Stimulated activated naive CD8-positive, alpha-beta T cell treated with anti-CD3 and anti-CD28 coated beads, Interleukin-15, Interleukin-2, amounts not matched to agents 100 U/mL and 50 U/mL, for 24 hours (primary cell): ENCODE results near the gene EXD3.

Source experiments
- ATAC-seq: fragments of 150-1000 bp; cut with Tn5 transposase; one replicate; pipeline ENCODE4 v1.10.0; 2021
- DNase-seq: peaks from one replicate; pipeline ENCODE4 v3.0.0; 2021

EXD3 gene

DNA sequence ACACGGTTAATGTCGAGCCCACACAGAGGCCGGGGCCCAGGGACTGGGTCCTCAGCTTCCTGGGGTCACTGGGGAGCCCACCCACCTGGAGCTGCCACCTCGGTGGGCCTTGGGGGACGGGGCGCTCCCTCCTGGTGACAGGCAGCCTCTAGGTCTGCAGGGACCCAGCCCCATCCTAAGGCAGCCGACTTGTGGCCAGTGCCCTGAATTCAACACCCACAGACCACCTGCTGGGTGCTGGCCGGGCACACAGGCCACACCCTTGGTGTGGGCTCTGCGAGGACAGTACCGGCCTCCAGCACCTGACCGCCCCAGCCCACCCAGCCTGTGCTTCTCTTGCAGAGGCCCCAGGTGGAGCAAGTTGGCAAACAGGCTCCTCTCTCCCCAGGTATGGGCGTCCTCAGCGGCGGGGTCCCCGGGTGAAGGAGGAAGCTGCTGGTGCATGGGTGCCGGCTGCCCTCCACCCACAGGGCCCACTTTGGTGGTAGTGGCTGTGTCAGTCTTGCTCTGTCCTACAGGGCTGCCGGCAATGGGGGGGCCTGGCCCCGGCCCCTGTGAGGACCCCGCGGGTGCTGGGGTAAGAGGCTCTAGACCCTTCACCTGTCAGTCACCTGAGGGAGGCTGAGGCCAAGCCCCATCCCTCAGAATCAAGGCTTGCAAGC lies 9.9 kb upstream of the EXD3 start:
- ATAC-seq (no peak), DNase-seq (no peak)

- DNase-seq (no peak), ATAC-seq (no peak)
Measured at GRCh38 chr9:137431416-137431931, 8.5 kb upstream of the EXD3 start.

DNA sequence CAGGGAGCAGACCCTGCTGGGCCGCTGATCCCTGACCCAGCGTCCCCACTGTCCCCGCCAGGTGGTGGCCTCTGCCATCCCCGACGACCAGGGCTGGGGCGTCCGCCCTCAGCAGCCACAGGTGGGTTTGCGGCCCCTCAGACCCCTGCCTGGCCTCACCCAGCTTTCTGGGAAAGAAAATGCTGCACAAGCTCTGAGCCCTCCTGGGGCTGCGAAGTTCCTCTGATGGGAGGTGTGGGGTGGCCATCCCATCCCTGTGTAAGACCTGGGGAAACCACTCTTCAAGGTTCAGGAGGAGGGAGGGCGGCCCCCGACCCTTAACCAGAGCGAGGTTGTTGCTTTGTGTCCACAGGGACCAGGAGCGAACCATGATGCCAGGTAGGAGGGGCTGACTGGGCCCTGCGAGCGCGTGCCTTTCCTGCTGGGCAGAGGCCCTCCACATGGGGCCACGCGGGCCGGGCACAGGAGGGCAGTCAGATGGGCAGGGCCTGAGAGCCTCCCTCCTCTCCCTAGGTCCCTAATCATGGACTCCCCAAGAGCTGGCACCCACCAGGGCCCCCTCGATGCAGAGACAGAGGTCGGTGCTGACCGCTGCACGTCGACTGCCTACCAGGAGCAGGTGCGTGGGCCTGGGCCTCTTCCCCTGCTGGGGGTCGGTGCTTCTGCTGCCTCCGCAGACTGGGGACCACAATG lies 7.9 kb upstream of the EXD3 start:
- ATAC-seq (no peak), DNase-seq (no peak)

GRCh38 chr9:137429974-137430722 lies 7.2 kb upstream of the EXD3 start:
- ATAC-seq: no peak
- no peak for DNase-seq

DNA sequence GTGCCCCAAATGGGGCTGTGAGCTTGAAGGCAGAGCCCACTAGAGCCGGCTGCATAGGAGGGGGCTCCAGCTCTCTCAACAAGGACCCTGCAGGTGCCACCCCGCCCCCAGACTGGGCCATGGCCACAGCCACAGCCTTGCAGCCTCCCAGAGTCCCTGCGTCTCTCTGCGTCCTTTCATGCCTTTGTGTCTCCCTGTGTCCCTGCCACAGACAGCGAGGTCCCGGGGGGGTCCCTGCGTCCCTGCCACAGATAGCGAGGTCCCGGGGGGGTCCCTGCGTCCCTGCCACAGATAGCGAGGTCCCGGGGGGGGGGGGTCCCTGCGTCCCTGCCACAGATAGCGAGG lies 6.6 kb upstream of the EXD3 start:
- ATAC-seq: no peak
- DNase-seq: no peak

GRCh38 chr9:137428841-137429545 lies 6.0 kb upstream of the EXD3 start:
- DNase-seq (no peak), ATAC-seq (no peak)

- ATAC-seq (no peak), DNase-seq (no peak)
Measured at GRCh38 chr9:137428311-137428630, 5.3 kb upstream of the EXD3 start.

DNA sequence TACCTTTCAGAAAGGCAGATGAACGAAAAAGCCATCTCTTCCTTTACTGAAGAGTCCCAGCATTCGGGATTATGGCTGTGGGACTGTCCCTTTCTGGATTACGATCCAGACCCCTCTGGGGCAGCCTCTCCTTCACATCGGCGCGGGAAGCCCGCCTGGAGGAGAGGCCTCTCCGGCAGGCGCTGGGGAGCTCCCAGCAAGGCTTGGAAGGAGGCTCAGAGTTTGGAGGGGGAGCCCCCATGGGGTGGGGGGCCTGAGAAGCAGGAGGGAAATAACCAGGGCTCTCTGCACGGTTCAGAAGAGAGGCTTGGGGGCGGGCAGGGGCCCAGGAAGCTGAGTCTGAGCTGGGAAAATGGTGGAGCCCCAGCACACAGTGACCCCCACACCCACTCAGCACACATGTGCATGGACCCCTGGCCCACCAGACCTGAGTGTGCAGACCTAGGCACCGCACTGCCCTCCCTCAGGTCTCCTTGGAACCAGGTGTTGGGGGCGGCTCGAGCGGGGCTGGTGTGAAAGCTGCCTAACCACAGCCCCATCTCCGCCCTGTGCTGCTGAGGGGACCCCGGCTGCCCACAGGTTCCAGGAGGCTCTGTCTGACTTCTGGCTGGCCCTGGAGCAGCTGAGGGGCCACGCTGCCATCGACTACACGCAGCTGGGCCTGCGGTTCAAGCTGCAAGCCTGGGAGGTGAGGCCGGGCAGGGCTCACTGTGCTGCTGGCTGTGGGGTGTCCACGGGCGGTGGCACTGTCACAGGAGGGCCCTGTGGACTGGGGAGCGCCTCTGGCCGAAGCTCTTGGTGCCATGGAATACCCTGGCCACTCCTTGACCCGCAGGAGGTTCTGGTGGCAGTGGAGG lies 4.7 kb upstream of the EXD3 start:
- ATAC-seq: no peak

GRCh38 chr9:137426018-137426681 lies 3.2 kb upstream of the EXD3 start:
- ATAC-seq: no peak
- no peak for DNase-seq

More for the DNA sequence above, 4.7 kb upstream of the EXD3 start:
- DNase-seq: no peak

DNA sequence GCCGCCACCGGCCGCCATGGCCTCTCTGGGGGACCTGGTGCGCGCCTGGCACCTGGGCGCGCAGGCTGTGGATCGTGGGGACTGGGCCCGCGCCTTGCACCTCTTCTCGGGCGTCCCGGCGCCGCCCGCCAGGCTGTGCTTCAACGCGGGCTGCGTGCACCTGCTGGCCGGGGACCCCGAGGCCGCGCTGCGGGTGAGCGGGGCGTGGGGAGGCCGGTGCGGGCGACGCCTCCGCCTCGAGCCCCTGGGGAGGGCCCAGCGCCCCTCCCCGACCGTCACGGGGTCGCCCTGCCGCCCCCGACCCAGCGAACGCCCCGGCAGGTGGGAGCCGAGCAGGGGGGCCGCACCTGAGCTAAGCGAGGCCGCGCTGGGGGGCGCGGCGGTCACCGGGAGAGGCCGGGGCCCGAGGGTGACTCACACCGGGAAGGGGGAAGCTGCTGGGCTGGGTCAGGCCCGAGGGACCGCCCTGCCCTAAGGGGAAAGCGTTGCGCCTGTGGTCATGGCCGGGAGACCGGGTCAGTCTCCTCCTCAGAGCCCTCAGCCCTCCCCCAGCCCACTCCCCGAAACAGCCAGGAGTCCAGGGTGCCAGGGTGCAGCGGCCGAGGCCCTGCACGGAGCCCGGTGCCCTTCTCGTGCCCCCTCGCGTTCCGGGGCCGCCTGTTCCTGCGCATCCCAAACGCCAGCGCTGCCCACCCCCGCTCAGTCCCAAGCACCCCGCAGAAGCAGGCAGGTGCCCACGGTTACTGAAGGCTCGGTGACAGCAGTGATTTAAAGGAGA lies 741 bp upstream of the EXD3 start:
- DNase-seq (no peak), ATAC-seq (no peak)

- no peak for DNase-seq
- ATAC-seq: no peak
Measured at GRCh38 chr9:137421838-137422603, 941 bp downstream of the EXD3 start.

GRCh38 chr9:137417161-137418021 lies 5.6 kb downstream of the EXD3 start:
- DNase-seq (no peak), ATAC-seq (no peak)

GRCh38 chr9:137416563-137417151 lies 6.3 kb downstream of the EXD3 start:
- ATAC-seq (no peak), DNase-seq (no peak)

- ATAC-seq (no peak), DNase-seq (no peak)
Measured at GRCh38 chr9:137416006-137416562, 6.9 kb downstream of the EXD3 start.

DNA sequence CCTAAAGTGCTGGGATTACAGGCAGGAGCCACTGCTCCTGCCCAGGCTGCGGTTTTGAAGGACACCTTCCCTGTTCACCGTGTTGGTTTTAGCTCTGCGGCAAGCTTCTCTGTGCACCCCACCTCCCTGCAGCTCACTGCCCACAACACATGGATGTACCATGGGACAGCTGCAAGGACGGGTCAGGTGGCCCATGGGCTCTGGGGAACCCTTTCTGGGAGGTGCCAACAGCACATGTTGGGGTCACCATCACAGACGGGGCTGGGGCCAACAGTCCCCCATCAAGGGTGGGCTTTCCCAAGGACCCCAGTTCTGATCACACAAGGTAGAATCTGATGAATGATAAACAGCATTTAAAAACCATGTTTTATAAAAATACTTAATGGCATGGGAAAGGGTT lies 7.5 kb downstream of the EXD3 start:
- ATAC-seq: no peak

DNA sequence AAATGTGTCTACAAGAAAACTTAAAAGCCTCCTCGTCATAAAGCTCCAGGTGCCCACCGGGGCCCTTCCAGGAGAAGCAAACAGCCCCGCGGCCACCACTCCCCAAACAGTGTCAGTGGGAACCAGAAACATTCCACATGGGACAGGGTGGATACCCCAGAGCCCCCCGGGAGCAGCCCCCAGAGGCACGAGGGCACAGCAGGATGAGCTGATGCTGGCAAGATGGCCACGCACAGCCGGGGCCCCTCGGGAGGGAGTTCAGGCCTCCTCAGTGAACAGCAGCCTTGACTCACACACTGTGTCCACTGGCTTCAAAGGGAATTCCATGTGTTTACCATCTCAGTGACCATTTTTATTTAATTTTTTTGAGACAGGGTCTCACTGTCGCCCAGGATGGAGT lies 10.5 kb downstream of the EXD3 start:
- DNase-seq (no peak), ATAC-seq (no peak)

More for the DNA sequence above, 7.5 kb downstream of the EXD3 start:
- DNase-seq: no peak

GRCh38 chr9:137411645-137412380 lies 11.1 kb downstream of the EXD3 start:
- DNase-seq (peak; percentile 73), ATAC-seq (peak; percentile 34)
